ENCODE data around the gene RDM1. TPM values are rescaled to one million over a fixed set of nuclear protein-coding genes. Genes with fewer than 3 reads are reported as not detected.

The RDM1 gene
- polyA plus RNA-seq, 10 donors, result 0.20 to 1.5 (median 0.60) TPM

DNA sequence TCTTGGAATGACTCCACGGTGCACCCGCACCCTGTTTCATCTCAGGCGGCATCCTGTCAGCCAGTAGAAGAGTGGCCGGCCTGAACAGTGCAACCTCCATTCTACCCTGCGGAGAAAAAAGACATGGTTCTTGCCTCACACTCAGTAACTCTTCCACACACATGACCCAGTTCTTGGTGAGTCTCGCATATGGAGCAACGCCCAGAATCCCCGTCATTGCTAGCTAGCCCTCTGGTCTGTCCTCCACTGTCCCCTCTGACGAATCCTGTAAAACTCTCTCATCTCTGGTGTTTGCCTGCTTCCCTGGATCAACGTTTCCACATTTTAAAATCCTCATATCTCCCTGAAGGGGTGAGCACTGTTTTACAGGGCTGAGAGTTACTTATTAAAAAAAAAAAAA is 4.2 kb upstream of the RDM1 start:
- no peak for DNase-seq

DNA sequence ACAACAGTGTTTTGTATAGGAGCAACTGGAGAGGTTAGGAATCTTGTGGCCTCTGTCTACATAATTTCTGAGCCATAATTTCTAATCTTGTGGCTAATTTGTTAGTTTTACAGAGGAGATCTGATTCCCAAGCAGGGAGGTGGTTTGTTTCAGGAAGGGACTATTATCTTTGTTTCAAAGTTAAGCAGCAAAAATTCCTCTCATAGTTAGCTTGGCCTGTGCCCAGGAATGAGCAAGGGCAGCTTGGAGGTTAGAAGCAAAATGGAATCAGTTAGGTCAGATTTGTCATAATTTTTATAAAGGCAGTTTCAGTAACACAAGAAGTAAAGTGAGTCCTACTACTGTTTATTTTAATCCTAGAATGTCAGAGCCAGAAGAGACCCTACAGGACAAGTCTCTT is 2.0 kb upstream of the RDM1 start:
- DNase-seq, result peak in 1 of 3 donors; percentile 5

DNA sequence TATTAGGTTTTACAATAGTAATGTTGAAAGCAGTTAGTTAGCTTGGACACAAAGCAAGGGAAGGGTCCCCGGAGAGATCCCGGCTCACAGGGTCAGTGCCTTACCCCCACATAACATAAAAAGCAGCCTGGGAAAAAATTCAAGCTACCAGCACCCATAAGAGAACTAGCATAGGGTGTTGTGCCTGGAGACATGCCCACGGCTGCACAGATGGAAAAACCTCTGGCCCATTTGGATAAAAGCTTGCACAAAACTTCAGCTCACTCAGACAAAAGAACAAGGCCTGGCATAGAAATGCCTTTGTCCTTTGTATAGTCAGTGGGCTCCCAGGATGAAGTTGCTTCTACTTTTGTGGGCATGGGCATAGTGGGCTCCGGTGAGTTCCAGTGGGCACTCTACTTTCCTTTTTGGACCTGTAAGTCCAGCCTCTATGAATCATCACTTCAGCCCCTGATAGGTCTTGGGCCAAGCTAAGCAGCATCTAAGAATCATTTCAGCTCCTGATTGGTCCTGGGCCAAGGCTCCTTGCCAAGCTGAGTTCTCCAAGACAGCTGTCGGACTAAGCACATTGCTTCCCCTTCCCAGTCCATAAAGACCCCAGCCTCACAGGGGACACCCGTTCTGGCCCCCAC is 1.3 kb upstream of the RDM1 start:
- DNase-seq, result peak in 2 of 3 donors; percentile 31 to 67

DNA sequence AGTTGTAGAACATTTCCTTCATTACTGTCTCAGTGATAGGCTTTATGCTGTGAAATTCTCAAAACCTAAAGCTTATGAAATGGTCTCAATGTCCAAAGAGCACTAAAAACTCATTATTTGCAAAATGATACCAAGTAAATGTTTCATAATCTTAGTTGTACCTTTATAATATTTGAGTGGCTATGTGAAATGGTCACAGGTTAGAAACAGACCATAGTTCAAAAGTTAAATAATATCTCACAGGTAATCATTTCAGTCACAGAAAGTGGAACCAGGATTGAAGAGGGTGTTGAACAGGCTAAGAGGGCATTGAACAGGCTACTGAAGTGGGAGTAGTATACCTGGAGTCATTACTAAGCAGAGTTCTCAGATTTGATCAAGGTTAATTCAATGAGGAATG is 2.9 kb downstream of the RDM1 start:
- no peak for DNase-seq

DNA sequence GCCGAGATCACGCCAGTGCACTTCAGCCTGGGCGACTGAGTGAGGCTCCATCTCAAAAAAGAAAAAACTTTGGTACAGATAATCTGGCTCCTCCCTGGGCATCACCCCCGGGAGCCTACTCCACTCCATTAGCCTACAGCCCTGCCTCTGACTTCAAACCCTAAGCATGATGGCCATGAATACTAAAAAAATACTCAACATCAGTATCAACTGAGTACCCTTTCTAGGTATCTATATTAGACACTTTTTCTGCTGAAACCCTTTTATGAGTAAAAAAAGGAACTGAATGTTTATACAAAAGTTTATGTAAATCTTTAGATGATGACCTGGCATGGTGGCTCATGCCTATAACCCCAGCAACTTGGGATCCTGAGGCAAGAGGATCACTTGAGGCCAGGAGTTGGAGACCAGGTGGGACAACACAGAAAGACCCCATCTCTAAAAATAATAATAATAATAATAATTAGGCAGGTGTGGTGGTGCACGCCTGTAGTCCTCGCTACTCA is 6.9 kb downstream of the RDM1 start:
- no peak for DNase-seq

DNA sequence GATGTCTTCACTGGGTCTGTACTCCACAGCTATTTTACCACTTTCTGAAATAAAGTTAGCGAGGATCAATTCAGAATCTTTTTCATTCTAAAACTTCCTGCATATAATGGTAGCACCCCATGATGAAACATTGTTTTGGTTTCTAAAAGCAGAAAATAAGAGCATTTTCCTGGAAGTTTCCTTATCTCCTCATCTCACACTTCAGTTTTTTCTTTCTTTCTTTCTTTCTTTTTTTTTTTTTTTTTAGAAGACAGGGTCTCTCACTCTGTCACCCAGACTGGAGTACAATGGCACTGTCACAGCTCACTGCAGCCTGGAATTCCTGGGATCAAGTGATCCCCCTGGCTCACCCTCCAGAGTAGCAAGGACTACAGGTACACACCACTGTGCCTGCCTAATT is 10.3 kb downstream of the RDM1 start:
- DNase-seq, result no peak

DNA sequence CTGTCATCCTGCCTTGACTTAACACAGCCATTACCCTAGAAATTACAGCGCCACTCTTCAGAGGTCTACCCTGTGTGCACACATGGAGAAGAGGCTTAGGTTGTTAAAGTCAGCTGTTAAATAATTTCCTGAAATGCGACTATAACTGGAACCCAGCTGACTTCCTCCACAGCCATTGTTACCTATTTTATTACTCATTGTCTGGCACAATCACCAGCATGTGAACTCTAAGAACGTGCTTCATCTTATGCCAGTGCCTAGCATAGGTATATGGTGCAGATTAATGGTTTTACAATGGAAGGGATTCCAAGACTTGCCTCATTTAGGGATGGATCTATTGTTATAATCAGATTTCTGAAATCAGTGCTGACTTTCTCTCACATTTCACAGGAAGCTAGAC is 11.9 kb downstream of the RDM1 start:
- no peak for DNase-seq

DNA sequence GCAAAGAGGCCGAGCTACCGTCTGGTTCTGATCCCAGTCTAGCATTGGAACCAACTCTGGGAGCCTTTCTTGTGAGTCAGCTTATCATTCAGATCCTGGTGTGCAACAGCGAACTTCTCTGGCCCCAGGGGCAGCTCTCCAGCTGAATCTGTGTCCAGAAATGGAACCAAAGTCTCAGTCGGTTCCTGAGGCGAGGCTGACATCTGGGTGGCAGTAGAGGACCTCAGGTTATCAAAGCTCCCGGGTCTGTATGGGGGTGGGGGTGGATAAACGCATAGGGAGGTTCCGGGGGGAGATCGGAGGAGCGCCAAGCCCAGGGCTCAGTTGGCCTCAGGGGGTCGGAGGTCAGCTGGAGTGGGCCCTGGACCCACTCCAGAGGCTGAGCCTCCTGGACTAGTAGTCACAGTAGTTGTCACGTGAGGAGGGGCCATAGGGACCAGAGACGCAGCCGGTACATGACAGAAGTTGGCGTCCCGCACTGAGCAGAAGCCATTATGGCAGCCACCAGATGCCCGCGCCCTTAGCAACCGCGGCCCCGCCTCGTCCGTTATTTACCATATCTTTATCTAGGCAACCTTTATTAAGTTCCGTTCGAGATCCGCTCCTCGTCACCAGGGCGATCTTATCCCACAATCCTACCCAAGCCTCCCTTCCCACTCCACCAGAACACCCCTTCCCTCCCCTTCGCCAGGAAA is 12.9 kb downstream of the RDM1 start:
- DNase-seq, result no peak

DNA sequence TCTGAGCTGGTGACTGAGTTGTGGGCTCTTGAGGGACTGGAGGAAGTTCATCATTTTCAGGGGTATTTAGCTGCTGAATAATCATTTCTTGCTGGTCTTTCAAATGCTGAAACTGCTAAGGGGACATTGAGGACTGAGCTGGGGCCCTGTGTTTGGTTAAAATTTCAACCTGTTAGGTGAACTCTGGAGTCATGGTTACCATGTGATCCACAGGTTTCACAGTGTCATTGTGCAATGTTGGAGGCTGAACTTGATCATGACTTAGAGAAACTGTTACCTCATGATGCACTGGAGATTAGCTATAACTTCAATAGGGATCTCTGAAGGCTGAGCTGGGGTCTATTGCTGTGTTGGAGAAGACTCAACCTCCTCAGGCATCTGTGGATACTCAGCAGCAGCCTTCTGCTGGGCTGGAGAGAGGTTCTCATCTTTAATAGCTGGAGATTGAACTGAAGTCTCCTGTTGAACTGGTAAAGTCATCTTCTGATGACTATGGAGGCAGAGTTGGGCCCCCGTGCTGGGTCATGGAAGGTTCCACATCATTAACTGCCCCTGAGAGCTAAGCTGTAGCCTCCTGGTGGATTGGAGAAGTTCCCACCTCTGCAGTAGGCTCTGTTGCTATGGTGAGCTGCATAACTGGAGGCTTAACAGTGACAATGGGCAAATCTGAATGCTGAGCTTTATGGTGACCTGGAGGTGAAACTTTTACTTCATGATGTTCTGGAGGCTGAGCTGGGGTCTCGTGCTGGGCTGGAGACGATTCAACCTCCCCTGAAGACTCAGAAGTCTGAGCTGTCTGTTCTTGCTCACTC is 15.2 kb downstream of the RDM1 start:
- no peak for DNase-seq

DNA sequence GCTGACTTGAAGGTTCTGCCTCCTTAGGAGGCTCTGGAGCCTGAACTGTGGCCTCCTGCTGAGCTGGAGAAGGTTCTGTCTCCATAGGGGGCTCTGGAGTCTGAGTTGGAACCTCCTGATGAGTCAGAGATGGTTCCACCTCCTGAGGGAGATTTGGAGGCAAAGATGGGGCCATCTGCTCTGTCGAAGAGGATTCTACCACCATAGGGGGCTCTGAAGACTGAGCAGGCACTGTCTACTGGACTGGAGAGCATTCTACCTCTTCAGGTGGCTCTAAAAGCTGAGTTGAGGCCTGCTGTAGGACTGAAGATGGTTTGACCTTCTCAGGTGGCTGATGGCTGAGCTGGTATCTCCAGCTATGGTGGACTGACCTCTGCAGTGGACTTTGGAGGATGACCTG is 16.2 kb downstream of the RDM1 start:
- DNase-seq, result no peak

DNA sequence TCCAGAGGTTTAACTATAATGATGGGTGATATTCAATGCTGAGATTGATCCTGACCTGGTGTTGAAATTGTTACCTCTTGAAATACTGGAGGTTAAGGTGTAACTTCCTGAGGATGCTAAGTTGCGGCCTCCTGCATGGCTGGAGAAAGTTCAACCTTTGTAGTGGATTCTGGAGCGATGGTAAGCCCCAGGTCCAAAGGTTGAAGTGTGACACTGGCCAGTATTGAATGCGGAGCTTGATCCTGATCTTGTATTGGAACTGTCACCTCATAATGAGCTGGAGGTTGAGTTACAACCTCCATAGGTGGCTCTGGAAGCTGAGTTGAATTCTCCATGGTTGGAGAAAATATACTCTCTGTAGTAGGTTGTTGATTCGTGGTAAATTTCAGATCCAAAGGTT is 17.0 kb downstream of the RDM1 start:
- no peak for DNase-seq

DNA sequence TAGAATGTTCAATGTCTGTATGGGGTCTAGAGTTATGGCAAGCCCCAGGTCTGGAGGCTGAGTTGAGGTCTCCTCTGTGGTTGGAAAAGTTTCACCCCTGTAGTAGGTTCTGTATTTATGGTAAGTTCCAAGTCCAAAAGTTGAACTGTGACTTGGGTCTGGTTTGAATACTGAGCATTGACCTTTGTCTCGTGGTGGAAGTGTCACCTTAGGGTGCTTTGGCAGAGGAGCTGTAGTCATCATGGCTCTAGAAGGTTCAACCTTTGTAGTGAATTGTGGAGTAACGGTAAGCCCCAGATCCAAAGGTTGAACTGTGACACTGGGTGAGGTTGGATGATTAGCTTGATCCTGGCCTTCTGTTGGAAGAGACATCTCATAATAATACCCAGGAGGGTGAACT is 17.6 kb downstream of the RDM1 start:
- DNase-seq, result no peak

DNA sequence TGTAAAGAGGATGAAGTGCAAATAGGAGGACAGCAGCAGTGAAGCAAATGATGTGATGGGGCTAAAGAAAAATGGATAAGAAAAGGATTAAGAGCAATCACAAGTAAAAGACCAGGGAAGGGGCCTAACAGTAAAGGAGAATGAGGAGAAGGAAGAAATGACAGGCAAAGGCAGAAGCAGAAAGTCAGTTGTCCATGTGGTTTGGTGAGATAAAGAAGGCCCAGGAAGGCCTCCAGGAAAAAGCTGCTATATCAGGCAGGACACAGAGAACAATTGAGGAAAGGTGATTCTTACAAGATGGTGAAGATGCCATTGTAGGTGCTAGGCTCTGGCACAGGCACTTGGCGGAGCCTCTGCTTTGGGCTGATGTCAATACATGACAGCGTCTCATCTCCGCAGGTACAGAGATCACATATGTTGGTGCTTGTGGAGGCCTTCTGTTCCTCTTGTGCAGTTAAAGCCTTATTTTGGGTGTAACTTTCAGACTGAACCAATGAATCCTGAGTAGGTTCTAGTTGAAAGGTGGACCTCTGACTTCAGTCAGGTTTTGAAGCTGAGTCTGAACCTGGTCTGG is 18.1 kb downstream of the RDM1 start:
- no peak for DNase-seq

DNA sequence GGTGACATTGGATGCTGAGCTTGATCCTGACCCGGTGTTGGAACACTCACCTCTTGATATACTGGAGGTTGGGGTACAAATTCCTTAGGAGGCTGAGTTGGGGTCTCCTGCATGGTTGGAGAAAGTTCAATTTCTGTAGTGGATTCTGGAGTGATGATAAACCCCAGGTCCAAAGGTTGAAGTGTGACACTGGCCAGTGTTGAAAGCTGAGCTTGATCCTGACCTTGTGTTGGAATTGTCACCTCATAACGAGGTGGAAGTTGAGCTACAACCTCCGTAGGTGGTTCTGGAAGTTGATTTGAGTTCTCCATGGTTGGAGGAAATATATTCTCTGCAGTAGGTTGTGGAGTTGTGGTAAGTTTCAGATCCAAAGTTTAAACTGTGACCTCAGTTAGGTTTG is 21.2 kb downstream of the RDM1 start:
- DNase-seq, result no peak

DNA sequence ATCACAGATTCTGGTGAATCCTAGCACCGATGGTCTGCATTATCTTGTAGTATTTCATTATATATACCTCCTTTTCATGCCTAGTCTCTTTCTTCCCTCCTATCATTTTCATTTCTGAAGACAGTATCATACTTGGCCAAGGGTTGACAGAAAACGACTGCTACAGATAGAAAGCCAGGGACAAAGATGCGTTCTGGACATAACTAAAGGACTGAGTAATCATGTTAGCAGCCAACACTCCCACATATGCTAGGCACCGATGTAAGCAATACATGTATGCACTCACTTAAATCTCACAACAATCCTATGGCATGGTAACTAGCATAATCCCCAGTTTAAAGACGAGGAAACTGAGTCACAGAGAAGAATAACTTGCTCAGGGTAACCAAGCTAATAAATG is 22.9 kb downstream of the RDM1 start:
- no peak for DNase-seq

DNA sequence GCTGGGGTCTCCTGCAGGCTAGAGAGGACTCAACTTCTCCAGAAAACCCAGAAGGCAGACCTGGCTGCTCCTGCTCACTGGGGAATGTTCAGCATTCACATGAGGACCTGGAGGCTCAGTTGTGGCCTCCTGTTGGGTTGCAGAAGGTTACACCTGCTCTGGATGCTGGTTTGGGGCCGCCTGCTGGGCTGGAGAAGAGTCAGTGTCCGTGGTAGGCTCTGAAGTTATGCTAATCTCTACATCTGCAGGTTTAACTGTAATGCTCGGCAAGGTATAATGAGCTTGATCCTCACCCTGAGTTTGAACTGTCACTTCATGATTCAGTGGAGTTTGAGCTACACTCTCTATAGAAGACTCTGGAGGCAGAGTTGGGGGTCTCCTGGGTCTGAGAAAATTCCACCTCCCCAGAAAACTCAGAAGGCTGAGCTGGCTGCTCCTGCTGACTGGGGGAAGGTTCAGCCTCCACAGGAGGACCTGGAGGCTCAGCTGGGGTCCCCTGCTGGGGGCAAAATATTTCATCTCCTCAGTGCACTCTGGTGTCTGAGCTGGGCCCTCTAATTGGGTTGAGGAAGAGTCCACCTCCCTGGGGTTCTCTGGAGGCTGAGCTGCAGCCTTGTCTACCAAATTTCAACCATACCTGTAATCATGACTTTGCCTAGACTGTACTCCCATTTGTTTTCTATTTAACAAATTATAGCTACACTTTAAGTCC is 23.5 kb downstream of the RDM1 start:
- no peak for DNase-seq

DNA sequence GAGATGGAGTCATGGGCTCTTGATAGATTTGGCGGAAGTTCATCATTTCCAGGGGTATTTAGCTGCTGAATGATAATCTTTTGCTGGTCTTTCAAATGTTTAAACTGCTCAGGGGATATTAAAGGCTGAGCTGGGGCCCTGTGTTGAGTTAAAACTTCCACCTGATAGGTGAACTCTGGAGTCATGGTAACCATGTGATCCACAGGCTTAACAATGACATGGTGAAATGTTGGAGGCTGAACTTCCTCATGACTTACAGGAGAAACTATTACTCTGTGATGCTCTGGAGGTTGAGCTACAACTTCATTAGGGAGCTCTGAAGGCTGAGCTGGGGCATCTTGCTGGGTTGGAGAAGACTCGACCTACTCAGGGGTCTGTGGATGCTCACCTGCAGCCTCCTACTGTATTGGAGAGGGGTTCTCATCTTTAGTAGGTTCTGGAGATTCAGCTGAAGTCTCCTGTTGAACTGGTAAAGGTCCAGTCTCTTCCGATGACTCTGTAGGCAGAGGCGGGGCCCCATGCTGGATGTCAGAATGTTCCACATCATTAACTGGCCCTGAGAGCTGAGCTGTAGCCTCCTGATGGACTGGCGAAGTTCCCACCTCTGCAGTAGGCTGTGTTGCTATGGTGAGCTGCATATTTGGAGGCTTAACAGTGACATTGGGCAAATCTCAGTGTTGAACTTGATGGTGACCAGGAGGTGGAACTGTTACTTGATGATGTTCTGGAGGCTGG is 24.2 kb downstream of the RDM1 start:
- no peak for DNase-seq

DNA sequence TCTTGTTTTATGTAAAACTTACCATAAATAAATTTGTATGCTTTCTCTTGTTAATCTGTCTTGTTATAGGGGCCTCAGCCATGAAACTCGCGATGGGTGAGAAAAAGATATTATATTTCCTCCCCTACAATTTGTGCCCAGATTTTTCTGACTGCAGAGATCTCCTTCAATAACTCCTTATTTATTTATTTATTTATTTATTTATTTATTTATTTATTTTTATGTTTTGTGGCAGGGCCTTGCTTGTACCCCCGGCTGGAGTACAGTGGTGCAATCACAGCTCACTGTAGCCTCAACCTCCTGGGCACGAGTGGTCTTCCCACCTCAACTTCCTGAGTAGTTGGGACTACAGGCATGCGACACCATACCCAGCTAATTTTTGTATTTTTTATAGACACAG is 27.1 kb downstream of the RDM1 start:
- no peak for DNase-seq

DNA sequence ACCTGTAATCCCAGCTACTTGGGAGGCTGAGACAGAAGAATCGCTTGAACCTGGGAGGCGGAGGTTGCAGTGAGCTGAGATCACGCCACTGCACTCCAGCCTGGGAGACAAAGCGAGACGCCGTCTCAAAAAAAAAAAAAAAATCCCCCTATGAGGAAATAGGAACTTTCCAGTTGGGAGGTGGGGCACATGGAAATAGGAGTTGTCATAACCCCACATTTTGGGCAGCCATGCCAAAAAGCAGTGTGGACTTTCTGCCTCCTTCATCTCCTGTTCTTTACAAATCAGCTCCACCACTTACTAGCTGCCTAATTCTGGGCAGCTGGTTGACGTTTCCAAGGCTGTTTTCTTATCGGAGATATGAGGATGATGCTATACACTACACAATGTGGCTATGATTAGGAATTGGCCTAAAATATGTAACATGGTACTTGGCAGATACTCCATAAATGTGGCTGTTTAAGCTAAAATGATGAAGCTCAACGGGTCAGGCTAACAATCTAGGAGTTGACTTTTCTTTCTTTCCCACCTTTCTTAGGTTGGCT is 28.9 kb downstream of the RDM1 start:
- no peak for DNase-seq

DNA sequence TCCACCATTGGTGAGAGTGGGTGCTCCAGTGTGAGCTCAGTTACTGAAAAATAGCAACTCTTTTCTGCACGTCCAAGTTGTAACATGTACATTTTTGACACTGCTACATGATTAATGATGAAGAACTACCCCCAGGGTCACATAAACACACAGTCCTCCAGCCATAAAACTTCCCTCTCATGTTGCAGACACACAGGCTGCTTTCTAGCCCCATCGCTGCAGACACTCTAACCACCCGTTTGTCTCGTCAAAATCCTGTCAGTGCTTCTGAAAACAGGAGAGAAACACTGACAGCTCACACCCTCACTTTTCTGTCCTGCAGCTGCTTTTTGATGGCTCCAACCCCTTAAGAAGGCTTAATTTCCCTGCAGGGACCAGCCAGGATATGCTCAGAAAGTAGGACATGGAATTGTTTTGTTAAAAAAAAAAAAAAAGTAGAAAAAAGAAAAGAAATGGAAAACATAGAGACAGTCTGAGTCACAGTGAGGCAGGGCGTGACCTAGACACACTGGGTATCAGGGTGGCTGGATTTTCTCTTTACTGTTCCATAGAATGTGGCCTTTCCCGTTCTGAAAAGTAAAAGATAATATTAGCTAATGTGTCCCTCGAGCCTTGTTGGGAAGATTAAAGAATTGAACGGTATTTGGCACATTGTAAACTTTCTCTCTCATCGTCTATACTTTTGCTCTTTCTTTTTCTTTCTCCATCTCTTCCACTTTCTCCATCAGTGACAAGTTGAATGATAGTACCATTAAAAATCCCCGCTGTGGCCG is 29.7 kb downstream of the RDM1 start:
- peak in 1 of 3 donors; percentile 29 for DNase-seq

Measured in muscle of back (tissue), 11 donors.